HEK293 (cell line): ENCODE results near the gene WBP1.
A peak's percentile ranks its signal among the peaks of the same experiment; 100 is the strongest.

Source experiments
- GLI4 ChIP-seq: fragments of 450-650 bp; formaldehyde crosslinking; IDR thresholded peaks from 2 replicates; pipeline ENCODE4 v1.5.1; 2016; ENCODE audit warnings: missing biosample characterization, missing genetic modification characterization
- KLF8 ChIP-seq: fragments of 450-650 bp; formaldehyde crosslinking; IDR thresholded peaks from 2 replicates; pipeline ENCODE4 v1.5.1; 2016; ENCODE audit warnings: missing biosample characterization, missing genetic modification characterization
- KLF9 ChIP-seq: fragments of 450-650 bp; formaldehyde crosslinking; IDR thresholded peaks from 2 replicates; pipeline ENCODE4 v1.5.1; 2016; ENCODE audit warnings: missing biosample characterization, missing genetic modification characterization, low read depth
- MZF1 ChIP-seq: fragments of 450-650 bp; formaldehyde crosslinking; IDR thresholded peaks from 2 replicates; pipeline ENCODE4 v1.5.1; 2017; ENCODE audit warnings: missing biosample characterization, missing genetic modification characterization, borderline replicate concordance
- SP3 ChIP-seq: fragments of 450-650 bp; formaldehyde crosslinking; IDR thresholded peaks from 2 replicates; pipeline ENCODE4 v1.5.1; 2016; ENCODE audit warnings: missing biosample characterization, missing genetic modification characterization
- WT1 ChIP-seq: fragments of 450-650 bp; formaldehyde crosslinking; IDR thresholded peaks from 2 replicates; pipeline ENCODE4 v1.5.1; 2016; ENCODE audit warnings: missing biosample characterization, missing genetic modification characterization
- ZBTB20 ChIP-seq: fragments of 450-650 bp; formaldehyde crosslinking; IDR thresholded peaks from 2 replicates; pipeline ENCODE4 v1.5.1; 2016; ENCODE audit warnings: missing biosample characterization, missing genetic modification characterization
- ZBTB44 ChIP-seq: fragments of 450-650 bp; IDR thresholded peaks from 2 replicates; pipeline ENCODE4 v1.5.1; 2018; ENCODE audit warnings: missing biosample characterization, mild to moderate bottlenecking, missing genetic modification characterization
- ZBTB8A ChIP-seq: fragments of 450-650 bp; formaldehyde crosslinking; IDR thresholded peaks from 2 replicates; pipeline ENCODE4 v1.5.1; 2016; ENCODE audit warnings: missing biosample characterization, missing genetic modification characterization
- ZEB2 ChIP-seq: fragments of 450-650 bp; formaldehyde crosslinking; IDR thresholded peaks from 2 replicates; pipeline ENCODE4 v1.5.1; 2016; ENCODE audit warnings: missing biosample characterization, missing genetic modification characterization
- ZFHX2 ChIP-seq: fragments of 450-650 bp; formaldehyde crosslinking; conservative IDR thresholded peaks from 2 replicates; pipeline ENCODE4 v1.5.1; 2016; ENCODE audit warnings: missing biosample characterization, missing genetic modification characterization
- ZFP37 ChIP-seq: fragments of 450-650 bp; formaldehyde crosslinking; IDR thresholded peaks from 2 replicates; pipeline ENCODE4 v1.5.1; 2016; ENCODE audit warnings: missing biosample characterization, missing genetic modification characterization
- ZNF138 ChIP-seq: fragments of 450-650 bp; formaldehyde crosslinking; IDR thresholded peaks from 2 replicates; pipeline ENCODE4 v1.5.1; 2016; ENCODE audit warnings: missing biosample characterization, missing genetic modification characterization, borderline replicate concordance
- ZNF211 ChIP-seq: fragments of 450-650 bp; formaldehyde crosslinking; IDR thresholded peaks from 2 replicates; pipeline ENCODE4 v1.5.1; 2016; ENCODE audit warnings: low read depth, missing biosample characterization, missing genetic modification characterization
- ZNF335 ChIP-seq: fragments of 450-650 bp; formaldehyde crosslinking; conservative IDR thresholded peaks from 2 replicates; pipeline ENCODE4 v1.5.1; 2016; ENCODE audit warnings: missing biosample characterization, missing genetic modification characterization
- ZNF404 ChIP-seq: fragments of 450-650 bp; formaldehyde crosslinking; IDR thresholded peaks from 2 replicates; pipeline ENCODE4 v1.5.1; 2017; ENCODE audit warnings: missing biosample characterization, missing genetic modification characterization
- ZNF423 ChIP-seq: fragments of 450-650 bp; formaldehyde crosslinking; IDR thresholded peaks from 2 replicates; pipeline ENCODE4 v1.5.1; 2016; ENCODE audit warnings: missing biosample characterization, missing genetic modification characterization
- ZNF558 ChIP-seq: fragments of 450-650 bp; formaldehyde crosslinking; IDR thresholded peaks from 2 replicates; pipeline ENCODE4 v1.5.1; 2016; ENCODE audit warnings: missing biosample characterization, missing genetic modification characterization
- ZNF600 ChIP-seq: fragments of 450-650 bp; formaldehyde crosslinking; IDR thresholded peaks from 2 replicates; pipeline ENCODE4 v1.5.1; 2016; ENCODE audit warnings: missing biosample characterization, missing genetic modification characterization
- ZNF624 ChIP-seq: fragments of 450-650 bp; formaldehyde crosslinking; IDR thresholded peaks from 2 replicates; pipeline ENCODE4 v1.5.1; 2017; ENCODE audit warnings: missing biosample characterization, missing genetic modification characterization
- ZNF629 ChIP-seq: fragments of 450-650 bp; formaldehyde crosslinking; IDR thresholded peaks from 2 replicates; pipeline ENCODE4 v1.5.1; 2017; ENCODE audit warnings: missing biosample characterization, missing genetic modification characterization
- ZNF747 ChIP-seq: fragments of 450-650 bp; formaldehyde crosslinking; IDR thresholded peaks from 2 replicates; pipeline ENCODE4 v1.5.1; 2016; ENCODE audit warnings: missing biosample characterization, missing genetic modification characterization
- TF ChIP-seq, protein P1 (sequence below): fragments of 450-650 bp; formaldehyde crosslinking; IDR thresholded peaks from 2 replicates; pipeline ENCODE4 v1.5.1; 2016; ENCODE audit warnings: missing biosample characterization, missing genetic modification characterization
- TF ChIP-seq, protein P2 (sequence below): fragments of 450-650 bp; formaldehyde crosslinking; IDR thresholded peaks from 2 replicates; pipeline ENCODE4 v1.5.1; 2016; ENCODE audit warnings: missing biosample characterization, missing genetic modification characterization
- TF ChIP-seq, protein P3 (sequence below): fragments of 450-650 bp; formaldehyde crosslinking; conservative IDR thresholded peaks from 2 replicates; pipeline ENCODE4 v1.5.1; 2016; ENCODE audit warnings: low read depth, missing biosample characterization, missing genetic modification characterization
- TF ChIP-seq, protein P4 (sequence below): fragments of 450-650 bp; formaldehyde crosslinking; IDR thresholded peaks from 2 replicates; pipeline ENCODE4 v1.5.1; 2017; ENCODE audit warnings: missing biosample characterization, missing genetic modification characterization

Gene WBP1

DNA sequence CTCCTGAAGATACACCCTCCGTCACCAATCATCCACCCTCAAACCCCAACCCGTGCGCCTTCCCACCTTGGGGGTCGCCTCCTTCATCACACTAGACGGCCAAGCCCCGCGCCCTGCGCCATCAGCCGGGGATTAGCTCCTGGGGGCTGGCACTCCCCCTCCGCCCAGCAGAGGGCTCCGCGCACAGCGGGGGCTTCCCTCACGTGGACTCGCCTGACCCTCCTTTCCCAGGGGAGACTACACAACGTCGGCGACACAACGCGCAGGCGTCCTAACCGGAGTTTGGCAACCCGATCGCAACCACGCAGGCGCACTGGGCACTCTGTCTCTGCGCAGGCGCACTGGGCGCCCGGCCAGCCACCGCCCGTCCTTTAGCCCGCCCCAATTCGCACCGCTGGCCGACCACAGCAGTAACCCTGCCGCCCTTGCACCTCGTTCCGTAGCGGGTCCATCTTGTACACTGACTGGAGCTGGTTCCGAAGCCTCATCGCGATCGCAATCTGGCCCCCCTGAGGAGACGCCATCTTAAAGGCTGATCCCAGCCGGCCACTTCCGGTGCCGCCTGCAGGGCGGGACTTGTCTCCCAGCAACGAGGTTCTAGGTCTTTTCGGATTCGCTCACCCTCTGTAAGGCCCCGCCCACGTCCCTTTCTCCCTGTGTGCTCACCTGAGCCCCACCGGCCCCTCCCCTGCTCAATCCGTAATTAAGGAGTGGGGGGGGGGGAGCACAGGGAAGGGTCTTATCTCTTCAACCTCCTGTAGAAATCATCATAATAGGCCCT lies 49.1 kb downstream of the WBP1 start, which contains the start of gene PCGF1 (continued):
- TF ChIP-seq ZBTB44 (no peak), ZNF747 (tag by site-specific recombination) (no peak), ZNF404 (tag by site-specific recombination) (no peak), ZNF629 (tag by site-specific recombination) (peak; percentile 60; the same call in 1 of the 2 replicates), ZBTB8A (tag by site-specific recombination) (peak; percentile 98), MZF1 (tag by site-specific recombination) (no peak), ZNF624 (tag by site-specific recombination) (no peak), ZNF335 (peak; percentile 95), ZNF423 (tag by site-specific recombination) (peak; percentile 97), KLF8 (tag by site-specific recombination) (peak; percentile 71), ZFP37 (tag by site-specific recombination) (peak; percentile 79; the same call in 1 of the 2 replicates), SP3 (tag by site-specific recombination) (peak; percentile 86), KLF9 (tag by site-specific recombination) (peak; percentile 58), ZEB2 (tag by site-specific recombination) (peak; percentile 67), ZNF138 (tag by site-specific recombination) (no peak), ZNF211 (no peak), GLI4 (tag by site-specific recombination) (0 out of 2 replicates have a peak, but pooled peaks have one; percentile 59), ZFHX2 (tag by site-specific recombination) (peak; percentile 62), ZNF558 (tag by site-specific recombination) (no peak), WT1 (tag by site-specific recombination) (peak; percentile 67), ZNF600 (tag by site-specific recombination) (peak; percentile 64), ZBTB20 (tag by site-specific recombination) (peak; percentile 35; the same call in 1 of the 2 replicates)
- TF ChIP-seq, protein P1, sequence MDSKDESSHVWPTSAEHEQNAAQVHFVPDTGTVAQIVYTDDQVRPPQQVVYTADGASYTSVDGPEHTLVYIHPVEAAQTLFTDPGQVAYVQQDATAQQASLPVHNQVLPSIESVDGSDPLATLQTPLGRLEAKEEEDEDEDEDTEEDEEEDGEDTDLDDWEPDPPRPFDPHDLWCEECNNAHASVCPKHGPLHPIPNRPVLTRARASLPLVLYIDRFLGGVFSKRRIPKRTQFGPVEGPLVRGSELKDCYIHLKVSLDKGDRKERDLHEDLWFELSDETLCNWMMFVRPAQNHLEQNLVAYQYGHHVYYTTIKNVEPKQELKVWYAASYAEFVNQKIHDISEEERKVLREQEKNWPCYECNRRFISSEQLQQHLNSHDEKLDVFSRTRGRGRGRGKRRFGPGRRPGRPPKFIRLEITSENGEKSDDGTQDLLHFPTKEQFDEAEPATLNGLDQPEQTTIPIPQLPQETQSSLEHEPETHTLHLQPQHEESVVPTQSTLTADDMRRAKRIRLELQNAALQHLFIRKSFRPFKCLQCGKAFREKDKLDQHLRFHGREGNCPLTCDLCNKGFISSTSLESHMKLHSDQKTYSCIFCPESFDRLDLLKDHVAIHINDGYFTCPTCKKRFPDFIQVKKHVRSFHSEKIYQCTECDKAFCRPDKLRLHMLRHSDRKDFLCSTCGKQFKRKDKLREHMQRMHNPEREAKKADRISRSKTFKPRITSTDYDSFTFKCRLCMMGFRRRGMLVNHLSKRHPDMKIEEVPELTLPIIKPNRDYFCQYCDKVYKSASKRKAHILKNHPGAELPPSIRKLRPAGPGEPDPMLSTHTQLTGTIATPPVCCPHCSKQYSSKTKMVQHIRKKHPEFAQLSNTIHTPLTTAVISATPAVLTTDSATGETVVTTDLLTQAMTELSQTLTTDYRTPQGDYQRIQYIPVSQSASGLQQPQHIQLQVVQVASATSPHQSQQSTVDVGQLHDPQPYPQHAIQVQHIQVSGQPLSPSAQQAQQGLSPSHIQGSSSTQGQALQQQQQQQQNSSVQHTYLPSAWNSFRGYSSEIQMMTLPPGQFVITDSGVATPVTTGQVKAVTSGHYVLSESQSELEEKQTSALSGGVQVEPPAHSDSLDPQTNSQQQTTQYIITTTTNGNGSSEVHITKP (tag by site-specific recombination) = peak; percentile 92
- TF ChIP-seq, protein P2, sequence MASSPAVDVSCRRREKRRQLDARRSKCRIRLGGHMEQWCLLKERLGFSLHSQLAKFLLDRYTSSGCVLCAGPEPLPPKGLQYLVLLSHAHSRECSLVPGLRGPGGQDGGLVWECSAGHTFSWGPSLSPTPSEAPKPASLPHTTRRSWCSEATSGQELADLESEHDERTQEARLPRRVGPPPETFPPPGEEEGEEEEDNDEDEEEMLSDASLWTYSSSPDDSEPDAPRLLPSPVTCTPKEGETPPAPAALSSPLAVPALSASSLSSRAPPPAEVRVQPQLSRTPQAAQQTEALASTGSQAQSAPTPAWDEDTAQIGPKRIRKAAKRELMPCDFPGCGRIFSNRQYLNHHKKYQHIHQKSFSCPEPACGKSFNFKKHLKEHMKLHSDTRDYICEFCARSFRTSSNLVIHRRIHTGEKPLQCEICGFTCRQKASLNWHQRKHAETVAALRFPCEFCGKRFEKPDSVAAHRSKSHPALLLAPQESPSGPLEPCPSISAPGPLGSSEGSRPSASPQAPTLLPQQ = peak; percentile 50; the same call in 1 of the 2 replicates
- TF ChIP-seq, protein P3, sequence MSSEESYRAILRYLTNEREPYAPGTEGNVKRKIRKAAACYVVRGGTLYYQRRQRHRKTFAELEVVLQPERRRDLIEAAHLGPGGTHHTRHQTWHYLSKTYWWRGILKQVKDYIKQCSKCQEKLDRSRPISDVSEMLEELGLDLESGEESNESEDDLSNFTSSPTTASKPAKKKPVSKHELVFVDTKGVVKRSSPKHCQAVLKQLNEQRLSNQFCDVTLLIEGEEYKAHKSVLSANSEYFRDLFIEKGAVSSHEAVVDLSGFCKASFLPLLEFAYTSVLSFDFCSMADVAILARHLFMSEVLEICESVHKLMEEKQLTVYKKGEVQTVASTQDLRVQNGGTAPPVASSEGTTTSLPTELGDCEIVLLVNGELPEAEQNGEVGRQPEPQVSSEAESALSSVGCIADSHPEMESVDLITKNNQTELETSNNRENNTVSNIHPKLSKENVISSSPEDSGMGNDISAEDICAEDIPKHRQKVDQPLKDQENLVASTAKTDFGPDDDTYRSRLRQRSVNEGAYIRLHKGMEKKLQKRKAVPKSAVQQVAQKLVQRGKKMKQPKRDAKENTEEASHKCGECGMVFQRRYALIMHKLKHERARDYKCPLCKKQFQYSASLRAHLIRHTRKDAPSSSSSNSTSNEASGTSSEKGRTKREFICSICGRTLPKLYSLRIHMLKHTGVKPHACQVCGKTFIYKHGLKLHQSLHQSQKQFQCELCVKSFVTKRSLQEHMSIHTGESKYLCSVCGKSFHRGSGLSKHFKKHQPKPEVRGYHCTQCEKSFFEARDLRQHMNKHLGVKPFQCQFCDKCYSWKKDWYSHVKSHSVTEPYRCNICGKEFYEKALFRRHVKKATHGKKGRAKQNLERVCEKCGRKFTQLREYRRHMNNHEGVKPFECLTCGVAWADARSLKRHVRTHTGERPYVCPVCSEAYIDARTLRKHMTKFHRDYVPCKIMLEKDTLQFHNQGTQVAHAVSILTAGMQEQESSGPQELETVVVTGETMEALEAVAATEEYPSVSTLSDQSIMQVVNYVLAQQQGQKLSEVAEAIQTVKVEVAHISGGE = no peak
- TF ChIP-seq, protein P4, sequence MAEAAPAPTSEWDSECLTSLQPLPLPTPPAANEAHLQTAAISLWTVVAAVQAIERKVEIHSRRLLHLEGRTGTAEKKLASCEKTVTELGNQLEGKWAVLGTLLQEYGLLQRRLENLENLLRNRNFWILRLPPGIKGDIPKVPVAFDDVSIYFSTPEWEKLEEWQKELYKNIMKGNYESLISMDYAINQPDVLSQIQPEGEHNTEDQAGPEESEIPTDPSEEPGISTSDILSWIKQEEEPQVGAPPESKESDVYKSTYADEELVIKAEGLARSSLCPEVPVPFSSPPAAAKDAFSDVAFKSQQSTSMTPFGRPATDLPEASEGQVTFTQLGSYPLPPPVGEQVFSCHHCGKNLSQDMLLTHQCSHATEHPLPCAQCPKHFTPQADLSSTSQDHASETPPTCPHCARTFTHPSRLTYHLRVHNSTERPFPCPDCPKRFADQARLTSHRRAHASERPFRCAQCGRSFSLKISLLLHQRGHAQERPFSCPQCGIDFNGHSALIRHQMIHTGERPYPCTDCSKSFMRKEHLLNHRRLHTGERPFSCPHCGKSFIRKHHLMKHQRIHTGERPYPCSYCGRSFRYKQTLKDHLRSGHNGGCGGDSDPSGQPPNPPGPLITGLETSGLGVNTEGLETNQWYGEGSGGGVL = peak; percentile 58; the same call in 1 of the 2 replicates
